Left ventricle myocardium inferior (tissue), 1 donor: Measurements from ENCODE around the gene ANTKMT. TPM values are rescaled to one million over a fixed set of nuclear protein-coding genes. Genes with fewer than 3 reads are reported as not detected.

Experiments
- DNase-seq: peaks from one replicate; pipeline ENCODE4 v3.0.0-alpha.2; 2020
- H3K27ac ChIP-seq: fragments of 200-600 bp; replicated peaks from 2 replicates; pipeline ENCODE4 v1.8.0; 2021
- H3K27me3 ChIP-seq: fragments of 200-600 bp; 2 replicates; pipeline ENCODE4 v1.8.0; 2021; ENCODE audit warnings: low read depth
- H3K36me3 ChIP-seq: fragments of 200-600 bp; 2 replicates; pipeline ENCODE4 v1.8.0; 2021
- H3K4me1 ChIP-seq: fragments of 200-600 bp; 2 replicates; pipeline ENCODE4 v1.8.0; 2021
- H3K4me3 ChIP-seq: fragments of 200-600 bp; 2 replicates; pipeline ENCODE4 v1.8.0; 2021; ENCODE audit warnings: mild to moderate bottlenecking, moderate library complexity
- H3K9me3 ChIP-seq: fragments of 200-600 bp; replicated peaks from 2 replicates; pipeline ENCODE4 v1.8.0; 2021
- intact Hi-C: fragments of 100-400 bp; cut with micrococcal nuclease; formaldehyde crosslinking; loops from one replicate; pipeline ENCODE4 v1.11.0; 2022
- total RNA-seq: library from RNA; stranded (reverse); fragmentation: NEBNext Ultra II Directional; extraction: Animal tissue kit (Norgen Biotek cat#: 25700); gene quantifications from one replicate; pipeline ENCODE4 v1.2.1, GENCODE V29; 2021
- TF ChIP-seq, protein P1 (sequence below): fragments of 200-600 bp; IDR thresholded peaks from 2 replicates; pipeline ENCODE4 v1.8.0; 2021; ENCODE audit warnings: antibody characterized with exemption, mild to moderate bottlenecking, borderline replicate concordance
- donor health status: DM: no; HTN: yes; CAD: no; lungs with severe emphysema.

ANTKMT gene
- total RNA-seq, 1 donor from 2014 or later: 30.7 TPM

DNA sequence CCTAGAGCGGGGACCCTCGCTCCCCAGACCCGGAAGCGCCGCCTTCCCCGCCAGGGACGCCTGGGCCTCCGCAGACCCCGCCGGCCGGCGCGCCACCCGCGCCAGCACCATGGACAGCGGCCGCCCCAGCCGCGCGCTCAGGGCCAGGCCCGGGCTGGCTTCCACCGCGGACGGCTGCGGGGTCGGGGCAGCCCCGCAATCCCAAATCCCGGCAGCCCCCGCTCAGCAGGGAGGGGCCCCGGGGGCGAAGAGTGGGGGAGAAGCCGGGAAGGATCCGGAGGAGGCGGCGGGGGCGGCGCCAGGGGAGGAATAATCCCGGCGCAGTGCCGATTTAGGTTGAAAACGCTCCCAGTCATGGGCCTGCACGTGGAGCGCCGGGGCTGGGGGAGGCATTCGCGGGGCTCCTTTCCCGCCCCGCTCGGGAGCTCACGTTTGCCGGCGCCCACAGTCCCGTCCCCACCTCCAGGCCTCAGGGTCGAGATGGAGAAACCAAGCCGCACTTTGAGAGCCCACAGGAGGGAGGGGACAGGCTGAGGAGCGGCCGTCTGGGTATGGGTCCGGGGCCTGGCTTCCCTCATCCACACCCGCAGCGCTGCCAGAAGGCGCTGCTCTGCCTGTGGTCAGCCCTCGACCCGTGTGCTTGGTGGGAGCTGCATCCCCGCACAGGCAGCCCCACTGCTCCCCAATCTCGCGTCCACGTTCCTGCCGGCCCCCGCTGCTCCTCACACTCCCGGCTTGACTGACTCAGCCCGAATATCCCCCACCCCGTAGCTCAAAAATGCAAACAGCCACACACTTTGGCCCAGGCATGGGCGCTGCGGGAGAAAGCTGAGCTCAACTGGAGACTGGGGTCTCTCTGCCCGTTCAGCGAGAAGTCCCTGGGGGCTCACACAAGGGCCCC is 20.0 kb upstream of the ANTKMT start:
- TF ChIP-seq, protein P1, sequence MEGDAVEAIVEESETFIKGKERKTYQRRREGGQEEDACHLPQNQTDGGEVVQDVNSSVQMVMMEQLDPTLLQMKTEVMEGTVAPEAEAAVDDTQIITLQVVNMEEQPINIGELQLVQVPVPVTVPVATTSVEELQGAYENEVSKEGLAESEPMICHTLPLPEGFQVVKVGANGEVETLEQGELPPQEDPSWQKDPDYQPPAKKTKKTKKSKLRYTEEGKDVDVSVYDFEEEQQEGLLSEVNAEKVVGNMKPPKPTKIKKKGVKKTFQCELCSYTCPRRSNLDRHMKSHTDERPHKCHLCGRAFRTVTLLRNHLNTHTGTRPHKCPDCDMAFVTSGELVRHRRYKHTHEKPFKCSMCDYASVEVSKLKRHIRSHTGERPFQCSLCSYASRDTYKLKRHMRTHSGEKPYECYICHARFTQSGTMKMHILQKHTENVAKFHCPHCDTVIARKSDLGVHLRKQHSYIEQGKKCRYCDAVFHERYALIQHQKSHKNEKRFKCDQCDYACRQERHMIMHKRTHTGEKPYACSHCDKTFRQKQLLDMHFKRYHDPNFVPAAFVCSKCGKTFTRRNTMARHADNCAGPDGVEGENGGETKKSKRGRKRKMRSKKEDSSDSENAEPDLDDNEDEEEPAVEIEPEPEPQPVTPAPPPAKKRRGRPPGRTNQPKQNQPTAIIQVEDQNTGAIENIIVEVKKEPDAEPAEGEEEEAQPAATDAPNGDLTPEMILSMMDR: no peak
- Histone ChIP-seq H3K27ac (no peak overlapping the region), H3K4me3 (no peak overlapping the region), H3K9me3 (no peaks in the 10 kb centered on the region), H3K4me1 (peaks cover 12% of the 10 kb centered on the region), H3K36me3 (no peaks in the 10 kb centered on the region), H3K27me3 (peaks cover 99% of the 10 kb centered on the region)
- intact Hi-C loops: no loop called here
- DNase-seq: no peak

DNA sequence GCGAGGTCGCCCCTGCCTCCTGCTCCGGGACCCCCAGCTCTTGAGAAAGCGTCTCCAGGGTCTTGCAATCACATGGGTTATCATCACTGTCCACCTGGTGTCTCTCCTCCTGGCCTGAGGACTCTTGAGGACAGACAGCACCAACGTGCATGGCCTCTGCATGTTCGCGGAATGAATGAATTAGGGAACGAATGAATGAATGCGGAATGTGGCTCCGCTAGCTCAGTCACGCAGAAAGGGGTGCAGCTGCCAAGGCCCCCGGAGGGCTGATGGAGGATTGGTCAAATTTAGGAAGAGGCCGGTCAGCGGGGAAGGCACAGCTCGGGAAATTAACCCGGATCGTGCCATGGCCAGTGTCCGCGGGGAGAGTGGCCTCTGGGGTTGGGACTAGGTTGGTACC is 18.6 kb upstream of the ANTKMT start:
- intact Hi-C loops: no loop called here

DNA sequence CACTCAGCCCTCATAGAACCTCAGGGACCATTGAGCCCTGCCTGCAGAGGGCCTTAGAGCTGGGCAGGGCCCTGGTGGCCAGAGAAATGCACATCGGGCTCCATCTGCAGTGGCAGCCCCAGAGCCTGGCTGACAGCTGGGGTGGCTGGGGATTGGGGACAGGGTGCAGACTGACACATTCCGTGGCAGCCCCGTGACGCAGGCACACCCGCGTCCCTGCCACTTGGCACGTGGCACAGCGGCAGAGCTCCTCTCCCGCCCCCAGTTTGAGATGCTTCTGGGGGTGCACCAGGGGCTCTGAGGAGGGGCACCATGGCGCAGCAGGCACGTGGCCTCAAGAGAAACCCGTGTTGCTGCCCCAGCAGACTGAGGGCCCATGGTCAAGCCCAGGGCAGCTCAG is 17.5 kb upstream of the ANTKMT start:
- peaks cover 15% of the 10 kb centered on the region for H3K4me1 ChIP-seq
- H3K9me3 ChIP-seq: no peaks in the 10 kb centered on the region
- intact Hi-C loops: no loop called here
- TF ChIP-seq, protein P1: no peak
- H3K36me3 ChIP-seq: no peaks in the 10 kb centered on the region
- no peak overlapping the region for H3K4me3 ChIP-seq
- no peak for DNase-seq
- H3K27ac ChIP-seq: no peak overlapping the region
- H3K27me3 ChIP-seq: peaks cover 98% of the 10 kb centered on the region

More for the DNA sequence above, 18.6 kb upstream of the ANTKMT start:
- no peak for DNase-seq
- no peaks in the 10 kb centered on the region for H3K9me3 ChIP-seq
- no peak overlapping the region for H3K27ac ChIP-seq
- peaks cover 15% of the 10 kb centered on the region for H3K4me1 ChIP-seq
- H3K4me3 ChIP-seq: no peak overlapping the region
- peaks cover 99% of the 10 kb centered on the region for H3K27me3 ChIP-seq
- TF ChIP-seq, protein P1: no peak
- no peaks in the 10 kb centered on the region for H3K36me3 ChIP-seq

DNA sequence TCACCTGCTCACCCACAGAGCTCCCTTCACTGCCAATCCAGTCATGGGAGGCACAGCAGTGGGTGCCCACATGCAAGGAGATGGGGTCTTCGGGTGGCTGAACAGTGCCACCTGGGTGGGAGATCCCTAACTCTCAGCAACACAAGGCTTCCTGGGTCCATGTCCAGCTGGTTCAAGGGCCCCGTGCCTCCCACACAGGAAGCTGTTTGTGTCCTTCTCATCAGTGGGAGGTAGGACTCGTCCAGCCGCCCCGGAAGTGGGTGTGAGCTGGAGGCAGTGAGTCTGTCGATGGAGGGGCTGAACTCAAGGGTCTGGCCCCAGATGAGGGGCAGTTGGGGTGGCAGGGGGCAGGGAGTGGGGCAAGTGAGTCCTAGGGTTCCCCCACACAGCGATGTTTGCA is 16.9 kb upstream of the ANTKMT start:
- peaks cover 98% of the 10 kb centered on the region for H3K27me3 ChIP-seq
- peaks cover 15% of the 10 kb centered on the region for H3K4me1 ChIP-seq
- H3K9me3 ChIP-seq: no peaks in the 10 kb centered on the region
- no peaks in the 10 kb centered on the region for H3K36me3 ChIP-seq
- intact Hi-C loops: no loop called here
- no peak overlapping the region for H3K27ac ChIP-seq
- TF ChIP-seq, protein P1: no peak
- no peak for DNase-seq
- H3K4me3 ChIP-seq: no peak overlapping the region

DNA sequence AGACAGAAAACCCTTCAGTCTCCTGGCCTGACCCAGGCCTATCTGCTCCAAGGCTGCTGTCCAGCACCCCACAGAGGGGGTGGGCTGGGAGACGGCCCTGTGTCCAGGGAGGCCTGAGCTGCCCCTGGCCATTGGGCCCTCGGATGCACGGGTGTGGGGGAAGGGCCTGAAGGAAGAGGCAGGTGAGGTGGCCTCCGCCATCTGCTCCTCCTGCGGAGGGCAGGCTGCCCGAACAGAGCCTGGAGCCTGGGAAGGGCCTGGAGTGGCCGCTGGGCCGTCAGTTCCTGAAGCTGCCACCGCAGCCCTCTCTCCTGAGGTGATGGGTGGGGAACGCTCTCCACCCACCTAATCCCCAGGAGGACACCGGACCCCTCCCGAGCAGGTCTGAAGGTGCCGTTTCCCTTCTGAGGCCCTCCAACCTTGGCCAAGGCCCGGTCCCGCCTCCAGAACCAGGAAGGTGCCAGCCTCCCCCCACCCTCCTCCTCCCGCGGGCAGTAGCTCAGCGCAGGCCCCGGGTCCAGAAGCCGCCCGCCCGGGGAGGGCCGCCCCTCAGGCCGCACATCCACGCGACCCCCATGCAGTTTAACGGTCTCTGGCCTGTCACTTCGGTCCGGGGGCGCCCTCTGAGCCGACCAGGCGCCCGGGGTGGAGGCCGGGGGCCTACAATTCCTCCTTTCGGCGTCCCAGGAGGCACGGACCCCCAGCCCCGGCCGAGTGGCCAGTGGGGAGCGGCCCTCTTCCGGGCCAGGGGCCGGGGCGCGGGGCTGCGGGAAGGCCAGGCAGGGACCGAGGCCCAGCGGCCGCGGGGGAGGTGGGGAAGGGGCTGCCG is 16.2 kb upstream of the ANTKMT start:
- TF ChIP-seq, protein P1: no peak
- Histone ChIP-seq H3K36me3 (no peaks in the 10 kb centered on the region), H3K4me3 (no peak overlapping the region), H3K4me1 (peaks cover 17% of the 10 kb centered on the region), H3K27me3 (peaks cover 98% of the 10 kb centered on the region), H3K27ac (no peak overlapping the region), H3K9me3 (no peaks in the 10 kb centered on the region)
- intact Hi-C loops: no loop called here
- no peak for DNase-seq
